ENCODE results near the gene IL17RA.
"Not testable (repeated sequence)": the region's sequence is repeated elsewhere in the genome, so short reads cannot be mapped to it uniquely, and the experiment has no call there.

IL17RA gene, protein sequence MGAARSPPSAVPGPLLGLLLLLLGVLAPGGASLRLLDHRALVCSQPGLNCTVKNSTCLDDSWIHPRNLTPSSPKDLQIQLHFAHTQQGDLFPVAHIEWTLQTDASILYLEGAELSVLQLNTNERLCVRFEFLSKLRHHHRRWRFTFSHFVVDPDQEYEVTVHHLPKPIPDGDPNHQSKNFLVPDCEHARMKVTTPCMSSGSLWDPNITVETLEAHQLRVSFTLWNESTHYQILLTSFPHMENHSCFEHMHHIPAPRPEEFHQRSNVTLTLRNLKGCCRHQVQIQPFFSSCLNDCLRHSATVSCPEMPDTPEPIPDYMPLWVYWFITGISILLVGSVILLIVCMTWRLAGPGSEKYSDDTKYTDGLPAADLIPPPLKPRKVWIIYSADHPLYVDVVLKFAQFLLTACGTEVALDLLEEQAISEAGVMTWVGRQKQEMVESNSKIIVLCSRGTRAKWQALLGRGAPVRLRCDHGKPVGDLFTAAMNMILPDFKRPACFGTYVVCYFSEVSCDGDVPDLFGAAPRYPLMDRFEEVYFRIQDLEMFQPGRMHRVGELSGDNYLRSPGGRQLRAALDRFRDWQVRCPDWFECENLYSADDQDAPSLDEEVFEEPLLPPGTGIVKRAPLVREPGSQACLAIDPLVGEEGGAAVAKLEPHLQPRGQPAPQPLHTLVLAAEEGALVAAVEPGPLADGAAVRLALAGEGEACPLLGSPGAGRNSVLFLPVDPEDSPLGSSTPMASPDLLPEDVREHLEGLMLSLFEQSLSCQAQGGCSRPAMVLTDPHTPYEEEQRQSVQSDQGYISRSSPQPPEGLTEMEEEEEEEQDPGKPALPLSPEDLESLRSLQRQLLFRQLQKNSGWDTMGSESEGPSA

DNA sequence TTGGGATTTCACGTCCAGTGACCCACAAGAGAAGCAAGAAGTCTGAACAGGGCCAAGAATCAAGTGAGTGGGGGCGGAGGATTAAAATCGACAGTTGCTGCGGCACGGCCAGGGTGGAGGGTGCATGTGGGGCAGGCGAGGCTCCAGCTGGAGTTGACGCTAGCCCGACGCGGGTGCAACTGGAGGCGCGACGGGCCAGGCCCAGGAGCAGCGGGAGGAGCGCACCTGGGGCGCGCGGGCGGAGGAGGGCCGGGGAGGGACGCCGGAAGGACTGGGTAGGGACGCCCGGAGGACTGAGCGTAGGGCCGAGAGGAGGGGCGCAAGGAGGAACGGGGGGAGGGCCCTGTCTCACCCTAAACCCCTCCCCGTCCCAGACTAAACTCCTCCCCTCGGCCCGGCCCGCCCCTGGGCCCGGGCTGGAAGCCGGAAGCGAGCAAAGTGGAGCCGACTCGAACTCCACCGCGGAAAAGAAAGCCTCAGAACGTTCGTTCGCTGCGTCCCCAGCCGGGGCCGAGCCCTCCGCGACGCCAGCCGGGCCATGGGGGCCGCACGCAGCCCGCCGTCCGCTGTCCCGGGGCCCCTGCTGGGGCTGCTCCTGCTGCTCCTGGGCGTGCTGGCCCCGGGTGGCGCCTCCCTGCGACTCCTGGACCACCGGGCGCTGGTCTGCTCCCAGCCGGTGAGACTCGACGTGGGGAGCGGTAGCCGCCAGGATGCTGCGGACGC is at the start of gene IL17RA:
IL17RA (plus strand) TSS at position 447 of the 723 bp plus-strand sequence; CDS start at position 539, 92 bp downstream.
- peak; percentile 91 for DNase-seq

DNA sequence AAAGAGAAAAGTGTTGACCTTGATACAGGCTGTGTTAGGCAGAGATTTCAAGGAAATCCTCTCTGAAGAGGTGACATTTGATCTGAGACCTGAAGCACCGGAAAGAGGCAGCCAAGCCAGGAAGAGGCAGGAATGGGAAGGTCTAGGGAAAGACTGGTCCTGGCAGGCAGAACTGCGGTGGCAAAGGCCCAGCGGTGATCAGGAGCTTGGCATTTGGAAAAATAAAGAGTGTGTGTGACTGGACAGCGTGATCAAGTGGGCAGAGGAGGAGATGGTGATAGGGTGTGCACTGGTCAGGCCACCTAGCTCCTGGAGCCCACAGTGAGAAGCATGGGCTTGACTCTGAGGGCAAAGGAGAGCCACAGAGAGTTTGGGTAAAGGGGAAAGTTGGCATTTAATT is 49.6 kb upstream of the IL17RA start:
- DNase-seq, result no peak

DNA sequence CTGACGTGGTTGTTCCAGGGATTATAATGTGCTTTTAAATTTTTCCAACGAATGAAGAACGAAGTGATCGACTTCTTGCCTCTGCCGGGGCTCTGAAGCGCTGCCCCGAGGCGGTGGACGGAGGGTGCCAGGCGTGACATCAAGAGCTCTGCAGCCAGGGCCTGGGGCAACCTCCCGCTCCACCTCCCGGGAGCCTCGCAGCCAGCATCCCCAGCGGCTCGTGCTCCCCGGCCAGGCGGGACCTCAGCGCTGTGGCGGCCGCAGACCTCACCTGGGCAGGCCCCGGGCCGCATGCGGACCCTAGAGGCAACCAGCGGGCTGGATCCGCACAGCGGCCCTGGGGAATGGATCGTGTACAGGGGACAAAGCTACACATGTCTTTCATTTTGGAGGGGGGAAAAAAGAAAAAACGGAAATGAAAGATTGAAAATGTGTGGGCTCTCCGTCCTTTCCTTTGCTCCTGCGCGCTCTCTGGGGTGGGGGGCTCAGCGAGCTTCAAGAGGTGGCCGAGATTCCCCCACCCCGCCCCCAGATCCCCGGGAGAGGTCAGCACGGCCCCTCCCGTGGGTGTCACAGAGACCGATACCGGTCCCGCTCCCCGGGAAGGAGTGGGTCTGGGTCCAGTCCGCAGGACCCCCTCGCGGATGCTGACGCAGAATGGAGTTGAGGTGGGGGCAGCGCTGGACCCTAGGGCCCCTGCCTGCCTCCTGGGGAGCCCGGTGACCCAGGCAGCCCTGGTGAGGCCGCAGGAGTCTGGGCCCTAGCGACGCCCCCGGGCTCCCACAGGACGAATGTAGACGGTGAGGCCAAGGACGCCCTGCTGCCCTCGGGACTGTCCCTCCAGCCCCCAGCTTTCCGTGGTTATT is 48.6 kb upstream of the IL17RA start:
- DNase-seq, result not testable (repeated sequence)

DNA sequence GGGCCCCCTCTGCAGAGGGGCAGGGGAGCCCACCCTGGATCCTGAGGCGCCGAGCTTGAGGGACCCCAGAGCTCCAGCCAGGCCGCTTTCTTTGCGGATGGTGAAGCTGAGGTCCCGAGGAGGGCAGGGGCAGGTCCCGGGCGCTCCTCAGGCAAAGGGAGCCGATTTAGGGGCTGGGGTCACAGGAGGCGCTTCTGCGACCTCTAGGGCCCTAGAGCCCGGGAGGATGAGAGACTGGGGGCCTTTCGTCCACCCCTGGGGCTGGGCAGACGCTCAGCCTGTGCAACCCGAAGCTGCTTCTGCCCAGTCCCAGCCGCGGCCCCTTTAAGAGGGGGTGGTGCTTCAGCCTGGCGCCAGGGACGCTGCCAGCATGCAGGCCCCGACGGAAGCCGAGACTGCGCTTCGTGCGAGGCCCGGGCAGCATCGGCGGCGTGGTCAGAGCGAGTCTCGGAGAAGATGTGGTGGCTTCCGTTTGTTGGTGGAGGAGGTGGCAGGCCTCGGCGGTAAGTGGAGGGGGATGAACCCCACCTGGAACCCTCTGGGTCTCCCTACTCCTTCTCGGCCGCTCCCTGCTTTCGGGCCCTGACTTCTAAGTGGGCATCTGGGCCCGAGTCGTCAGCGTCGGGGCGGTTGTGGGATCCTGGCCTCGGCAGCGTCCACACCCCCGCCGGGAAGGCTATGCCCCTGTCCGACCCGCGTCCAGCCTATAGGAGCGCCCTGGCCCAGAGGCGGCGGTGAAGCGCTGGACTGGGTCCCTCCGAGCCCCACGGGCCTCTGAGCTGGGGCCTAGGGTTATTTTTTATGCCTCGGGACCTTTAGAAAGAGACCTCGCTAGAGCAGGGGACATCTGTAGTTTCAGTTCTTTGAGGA is 47.7 kb upstream of the IL17RA start:
- DNase-seq, result not testable (repeated sequence)

DNA sequence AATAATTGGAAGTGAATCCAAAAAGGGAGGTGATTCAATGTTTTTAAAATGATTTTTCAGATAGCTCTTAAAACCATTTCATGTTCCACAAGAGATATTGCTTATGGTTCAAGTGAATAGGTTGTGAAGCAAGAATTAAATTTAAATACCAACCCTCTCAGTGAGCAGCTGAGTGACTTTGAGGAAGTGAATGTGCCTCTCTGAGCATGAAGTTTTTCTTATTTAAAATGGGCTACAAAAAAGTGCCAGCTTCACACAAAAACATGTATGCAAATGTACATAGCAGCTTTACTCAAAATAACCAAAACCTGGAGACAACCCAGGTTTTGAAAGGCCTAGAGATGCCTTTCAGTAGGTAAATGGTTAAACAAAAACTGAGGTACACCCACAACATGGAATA is 41.3 kb upstream of the IL17RA start:
- DNase-seq, result no peak

DNA sequence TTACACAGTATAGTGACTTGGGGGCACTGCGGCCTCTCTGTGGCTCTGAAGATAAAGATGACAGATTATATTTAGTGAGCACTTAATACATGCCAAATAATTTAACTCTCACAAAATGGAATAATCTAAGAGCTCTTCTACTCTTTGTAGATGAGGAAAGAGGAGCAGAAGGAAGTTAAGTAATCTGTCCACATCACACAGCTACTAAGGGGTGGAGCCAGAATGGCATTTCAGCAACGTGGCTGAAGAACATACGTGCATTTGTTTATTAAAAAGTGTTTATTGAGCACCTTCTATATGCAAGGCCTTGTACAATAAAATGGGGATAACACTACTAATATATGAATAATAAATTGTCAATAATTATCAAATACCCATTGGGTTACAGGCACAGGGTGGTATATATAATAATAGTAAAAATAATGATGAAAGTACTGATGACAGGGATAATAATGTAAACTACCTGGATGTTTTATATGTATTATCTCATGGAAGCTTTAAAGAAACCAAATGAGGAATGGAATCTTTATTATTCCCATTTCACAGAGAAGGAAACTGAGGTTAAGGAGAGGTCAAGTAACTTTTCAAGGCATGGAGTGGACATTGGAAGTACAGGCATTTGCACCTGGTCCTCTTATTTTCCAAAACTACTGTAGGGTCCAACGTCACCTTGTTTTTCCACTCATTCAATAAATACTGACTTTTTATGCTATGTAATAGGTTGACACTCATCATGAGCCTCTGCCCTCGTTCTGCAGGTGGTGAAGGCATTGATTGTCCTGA is 38.0 kb upstream of the IL17RA start:
- no peak for DNase-seq

DNA sequence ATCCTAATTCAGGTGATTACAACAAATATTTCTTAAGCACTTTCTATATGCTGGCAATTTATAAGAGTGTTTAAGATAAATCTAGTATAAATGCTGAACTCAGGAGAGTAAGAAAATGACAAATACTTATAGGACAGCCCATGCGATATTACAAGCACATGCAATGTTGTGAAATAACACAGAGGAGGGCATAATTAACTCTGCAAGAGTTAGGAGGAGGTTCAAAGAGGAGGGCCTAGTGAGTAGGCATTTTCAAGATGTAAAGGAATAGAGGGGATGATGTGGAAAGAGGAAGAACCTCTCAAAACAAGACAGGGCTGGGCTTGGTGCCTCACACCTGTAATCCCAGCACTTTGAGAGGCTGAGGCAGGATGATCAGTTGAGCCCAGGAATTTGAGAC is 37.1 kb upstream of the IL17RA start:
- no peak for DNase-seq

DNA sequence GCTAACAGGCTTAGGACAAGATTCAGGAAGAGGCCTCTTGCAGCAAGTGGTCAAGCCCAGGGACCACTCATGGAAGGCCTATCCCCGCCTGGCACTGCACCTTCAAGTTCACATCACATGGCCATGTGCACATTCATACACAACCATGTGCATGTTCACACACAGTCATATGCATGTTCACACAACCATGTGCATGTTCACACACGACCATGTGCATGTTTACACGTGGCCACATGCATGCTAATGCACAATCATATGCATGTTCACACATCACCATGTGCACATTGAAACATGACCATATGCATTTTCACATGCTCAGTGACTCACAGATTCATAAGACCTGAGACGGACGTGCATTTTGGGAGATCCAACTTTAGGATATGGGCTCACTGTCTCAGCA is 28.7 kb upstream of the IL17RA start:
- no peak for DNase-seq

DNA sequence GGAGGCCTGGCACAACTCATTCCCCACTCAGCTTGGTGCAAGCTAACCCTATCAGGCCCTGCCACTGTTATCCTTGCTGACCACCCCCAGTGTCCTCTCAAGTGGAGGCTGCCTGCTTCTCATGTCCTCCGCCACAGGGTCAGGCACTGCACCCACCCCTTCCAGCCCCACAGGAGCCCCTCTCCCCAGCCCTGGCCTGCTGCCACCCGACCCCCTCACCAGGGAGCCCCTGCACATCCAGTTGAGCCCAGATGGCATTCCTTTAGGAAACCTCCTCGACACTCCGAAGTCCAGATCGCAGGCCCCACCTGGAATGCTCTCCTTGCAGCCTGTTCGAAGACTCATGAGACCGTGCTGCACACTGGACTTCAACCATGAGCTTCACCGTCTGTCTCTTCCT is 28.0 kb upstream of the IL17RA start:
- DNase-seq, result no peak

DNA sequence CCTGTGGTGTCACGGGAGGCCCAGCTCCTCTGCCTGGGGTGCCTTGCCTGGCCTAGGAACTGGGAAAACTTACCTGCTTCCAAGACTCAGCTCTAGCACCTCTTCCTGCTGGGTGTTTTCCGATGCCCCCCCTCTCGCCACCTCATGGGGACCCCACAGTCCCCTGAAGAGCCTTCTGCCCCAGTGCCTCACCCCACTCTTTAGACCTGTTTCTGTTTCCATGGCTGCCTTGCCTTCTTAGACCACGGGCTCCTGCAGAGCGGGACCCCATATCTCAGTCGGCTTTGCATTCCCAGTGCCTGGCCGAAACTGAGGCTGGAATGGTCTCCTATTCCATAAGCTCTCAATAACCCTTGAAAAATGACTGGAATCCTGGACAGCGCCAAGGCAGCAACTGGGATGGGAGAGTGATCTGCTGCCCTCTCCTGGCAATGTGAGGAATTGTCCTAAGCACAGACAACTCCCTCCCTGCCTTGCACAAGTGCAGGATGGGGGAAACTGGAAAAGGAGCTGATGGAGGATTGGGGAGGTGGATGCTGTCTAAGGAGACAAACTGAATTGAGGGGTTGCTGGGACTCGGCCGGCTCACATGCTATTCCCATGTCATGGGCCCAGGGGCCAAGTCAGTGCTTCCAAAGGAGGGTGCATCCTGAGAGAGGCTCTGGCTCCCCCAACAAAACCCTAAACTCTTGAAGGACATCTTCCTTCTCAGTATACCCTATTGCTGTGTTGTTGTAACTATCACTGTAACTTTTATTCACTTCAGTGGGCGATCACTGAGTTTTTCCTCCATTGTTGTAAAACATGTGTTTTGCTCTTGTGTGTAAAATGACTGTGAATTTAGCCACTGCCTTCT is 26.6 kb upstream of the IL17RA start:
- peak; percentile 29 for DNase-seq

DNA sequence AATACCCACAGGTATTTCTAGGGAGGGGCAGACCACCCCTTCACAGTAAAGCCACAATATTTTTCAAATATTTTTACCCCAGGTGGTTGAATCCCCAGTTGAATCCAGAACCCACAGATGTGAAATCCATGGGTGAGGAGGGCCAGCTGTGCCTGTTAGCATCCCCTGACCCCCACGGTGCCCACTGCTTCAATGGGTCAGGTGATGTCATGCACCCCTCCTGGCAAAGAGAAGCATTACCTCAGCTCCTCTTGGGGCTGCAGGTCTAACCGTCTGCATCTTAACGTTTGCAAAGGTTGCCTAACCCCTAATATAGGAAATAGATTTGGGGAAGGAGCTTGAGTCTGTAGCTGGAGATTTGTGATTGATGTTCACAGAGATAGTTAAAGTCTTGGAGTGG is 24.7 kb upstream of the IL17RA start:
- no peak for DNase-seq

DNA sequence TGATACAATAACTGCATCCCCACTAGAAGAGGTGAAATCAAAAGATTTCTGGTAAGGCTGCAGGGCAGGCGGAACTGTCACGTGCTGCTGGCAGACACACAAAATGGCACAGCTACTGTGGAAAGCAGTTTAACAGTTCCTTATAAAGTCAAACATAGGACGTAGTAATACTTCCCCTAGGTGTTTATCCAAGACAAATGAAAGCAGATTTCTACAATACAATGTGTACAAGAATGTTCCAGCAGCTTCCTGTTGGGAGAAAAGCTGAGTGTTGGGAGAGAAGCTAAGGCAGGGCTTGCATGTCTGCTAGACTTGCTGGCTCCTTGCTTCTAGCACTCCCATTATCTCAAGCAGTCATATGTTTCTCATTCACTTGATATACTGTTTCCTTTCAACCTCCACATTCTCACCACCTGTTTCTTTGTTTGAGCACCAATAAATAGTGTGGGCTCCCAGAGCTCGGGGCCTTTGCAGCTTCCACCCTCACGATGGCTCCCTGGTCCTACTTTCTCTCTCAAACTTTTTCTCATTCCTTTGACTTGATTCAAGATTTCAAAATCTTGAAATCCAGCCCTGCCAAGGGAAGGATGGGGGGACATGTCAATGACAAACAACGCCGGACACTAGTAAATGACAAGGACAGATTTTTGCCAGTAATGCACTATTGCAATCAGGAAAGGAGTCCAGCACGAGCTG is 21.2 kb upstream of the IL17RA start:
- no peak for DNase-seq

DNA sequence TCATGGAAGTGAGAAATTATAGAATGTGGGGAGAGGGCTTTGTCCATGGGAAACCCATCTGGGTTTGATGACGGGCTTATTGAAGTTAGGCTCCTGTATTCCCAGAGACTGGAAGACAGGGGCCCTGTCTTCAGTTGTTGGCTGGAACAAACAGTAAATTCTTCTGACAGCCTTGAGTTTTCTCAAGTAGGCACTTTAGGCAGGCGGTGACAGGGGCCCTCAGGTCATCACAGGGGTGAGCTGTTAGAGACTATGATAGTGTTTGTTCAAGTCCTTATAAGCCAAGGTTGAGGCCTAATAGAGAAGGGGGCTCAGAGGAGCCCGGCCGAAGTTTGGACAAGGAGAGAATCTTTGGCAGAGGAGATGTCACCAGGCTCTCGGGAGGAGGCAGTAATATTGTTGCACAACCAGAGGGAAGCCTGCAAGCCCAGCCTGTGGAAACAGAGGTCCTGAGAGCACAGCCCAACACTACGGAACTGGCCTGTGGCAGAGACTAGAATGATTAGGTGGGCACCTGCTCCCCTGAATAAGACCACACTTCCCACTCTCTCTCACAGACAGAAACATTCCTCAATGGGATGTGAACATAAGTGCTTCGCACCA is 20.2 kb upstream of the IL17RA start:
- no peak for DNase-seq

DNA sequence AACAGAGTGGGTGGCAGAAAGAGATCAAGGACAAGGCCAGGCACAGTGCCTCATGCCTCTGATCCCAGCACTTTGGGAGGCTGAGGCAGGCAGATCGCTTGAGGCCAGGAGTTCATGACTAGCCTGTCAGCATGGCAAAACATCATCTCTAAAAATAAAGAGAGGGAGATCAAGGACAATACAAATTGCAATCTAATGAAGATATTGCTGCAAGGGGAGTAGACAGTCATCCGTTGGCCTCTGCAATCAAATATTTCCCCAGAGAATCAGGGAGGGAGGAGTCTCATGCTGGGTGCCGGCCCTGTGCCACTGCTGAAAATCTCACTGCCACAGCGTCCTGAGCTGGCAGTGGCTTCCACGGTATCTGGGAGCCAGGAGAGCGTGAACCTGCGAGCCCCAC is 19.4 kb upstream of the IL17RA start:
- DNase-seq, result no peak

DNA sequence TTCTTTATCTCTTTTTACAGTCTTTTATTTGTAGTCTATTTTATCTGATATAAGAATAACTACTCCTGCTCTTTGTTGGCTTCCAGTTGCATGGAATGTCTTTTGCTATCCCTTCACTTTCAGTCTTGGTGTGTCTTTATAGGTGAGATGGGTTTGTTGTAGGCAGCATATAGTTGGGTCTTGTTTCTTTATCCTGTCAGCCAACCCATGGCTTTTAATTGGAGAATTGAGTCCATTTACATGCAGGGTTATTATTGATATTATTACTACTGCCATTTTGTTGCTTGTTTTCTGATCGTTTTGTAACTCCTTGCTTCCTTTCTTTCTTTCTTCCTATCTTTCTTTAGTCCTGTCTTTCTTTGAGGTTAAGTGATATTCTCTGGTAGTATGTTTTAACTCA is 11.9 kb upstream of the IL17RA start:
- no peak for DNase-seq

DNA sequence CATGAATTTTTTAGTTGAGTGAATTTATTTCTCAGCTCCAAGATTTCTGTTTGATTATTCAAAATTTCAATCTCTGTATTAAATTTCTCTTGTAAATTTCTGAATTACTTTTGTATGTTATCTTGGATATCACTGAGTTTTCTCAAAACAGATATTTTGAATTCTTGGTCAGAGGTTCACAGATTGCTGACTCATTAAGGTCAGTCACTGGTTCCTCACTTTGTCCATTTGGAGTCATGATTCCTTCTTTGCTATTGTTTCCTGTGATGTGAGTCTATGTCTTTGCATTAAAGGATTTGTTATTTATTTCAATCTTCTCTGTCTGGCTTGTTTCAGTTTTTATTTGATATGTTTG is 10.2 kb upstream of the IL17RA start:
- no peak for DNase-seq

DNA sequence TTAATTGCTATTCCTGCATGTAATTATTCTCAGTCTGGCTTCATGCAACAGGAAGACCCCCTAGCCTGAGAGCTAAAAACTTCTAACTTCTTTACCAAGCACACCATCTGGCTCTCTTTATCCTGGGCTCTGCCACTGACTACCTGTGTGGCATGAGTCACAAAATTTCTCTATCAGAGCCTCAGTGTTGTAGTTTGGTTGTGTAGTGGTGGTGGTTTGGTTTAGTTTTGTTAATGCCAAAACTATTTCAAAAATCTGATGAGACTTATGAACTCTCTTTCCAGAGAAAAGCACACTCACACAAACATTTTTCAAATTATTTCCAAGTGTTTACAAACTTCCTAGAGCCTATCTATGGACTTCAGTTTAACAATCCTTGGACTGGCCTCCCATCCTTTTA is 7.5 kb upstream of the IL17RA start:
- no peak for DNase-seq

DNA sequence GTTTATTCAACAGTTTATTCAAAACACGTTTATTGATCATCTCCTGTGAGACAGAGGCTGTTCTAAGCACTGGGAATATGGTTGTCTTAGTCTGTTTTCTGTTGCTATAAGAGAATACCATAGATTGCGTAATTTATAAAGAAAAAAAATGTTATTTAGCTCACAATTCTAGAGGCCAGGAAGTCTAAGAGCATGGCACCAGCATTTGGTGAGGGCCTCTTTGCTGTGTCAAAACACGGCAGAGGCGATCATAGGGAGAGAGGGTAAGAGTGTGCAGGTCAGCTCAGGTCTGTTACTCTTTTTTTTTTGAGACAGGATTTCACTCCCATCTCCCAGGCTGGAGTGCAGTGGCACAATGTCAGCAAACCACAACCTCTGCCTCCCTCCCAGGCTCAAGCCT is 5.2 kb upstream of the IL17RA start:
- no peak for DNase-seq

DNA sequence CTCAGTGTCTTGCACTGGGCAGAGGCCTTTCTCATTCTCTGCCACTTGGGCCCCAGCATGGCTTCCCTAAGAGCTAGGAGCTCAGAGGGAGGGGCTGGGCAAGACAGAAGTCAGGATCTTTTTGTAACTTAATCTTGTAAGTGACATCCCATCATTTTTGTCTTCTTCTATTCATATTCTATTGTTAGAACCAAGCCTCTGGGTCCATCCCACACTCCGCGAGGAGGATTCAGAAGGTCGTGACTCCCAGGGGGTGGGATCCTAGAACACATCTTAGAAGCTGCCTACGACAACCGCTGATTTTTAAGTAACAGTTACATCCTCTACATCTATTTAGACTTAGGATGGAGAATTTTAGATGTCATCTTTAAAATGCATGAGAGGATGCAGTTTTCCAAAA is 1.5 kb upstream of the IL17RA start:
- no peak for DNase-seq

All from CD4-positive, alpha-beta T cell treated with Interleukin-15 for 1 hour (primary cell).